K562 (cell line): ENCODE results near the gene DDIT3. TPM values are rescaled to one million over a fixed set of nuclear protein-coding genes. Genes with fewer than 3 reads are reported as not detected.

ENCODE experiments used
- ATAC-seq: fragments of 200-7000 bp; cut with Tn5 transposase; 3 replicates; pipeline ENCODE4 v1.9.1; 2020; ENCODE audit warnings: moderate library complexity
- BruUV-seq: library from RNA; stranded (reverse); fragments of 400-500 nt; replicated peaks from 2 replicates; lab custom pipeline; 2021; lab: Mats Ljungman, UMichigan
- CTCF ChIA-PET: fragments of 300-600 bp; formaldehyde crosslinking; extraction: SDS; loops from one replicate; lab custom pipeline; 2021; ENCODE audit warnings: low intra/inter-chr PET ratio; lab: Yijun Ruan, JAX
- POLR2A ChIA-PET: fragments of 300-600, 350-650 bp; sonication (Branson Sonifier 250); formaldehyde crosslinking; extraction: SDS; loops from one replicate; lab custom pipeline; 2021; ENCODE audit warnings: antibody characterized with exemption, inconsistent platforms; lab: Yijun Ruan, JAX
- DNase-seq, 4 experiments: peaks; one replicate each; pipeline versions ENCODE4 v3.0.0 to v3.0.0-alpha.2; 2011 to 2018; ENCODE audit warnings: low spot score in 3 of 4, mixed read lengths in 3 of 4; ENCODE audit errors: extremely low read depth in 1 of 4
- FAIRE-seq: peaks from 2 replicates; lab custom pipeline; 2011; peaks lifted over from hg19 to GRCh38; lab: Jason Lieb, UNC
- H2AFZ ChIP-seq: 2 replicates; pipeline ENCODE4 v1.6.0; 2011; ENCODE audit warnings: low read depth, low read length, control low read depth, inconsistent platforms
- H3K27ac ChIP-seq: fragments of 200-600 bp; 3 replicates; pipeline ENCODE4 v1.8.0; 2011; ENCODE audit warnings: low read depth, mild to moderate bottlenecking, control low read depth, inconsistent platforms, low read length, moderate library complexity, mixed read lengths; ENCODE audit errors: extremely low read depth
- H3K27me3 ChIP-seq, 2 experiments: fragments of 300-600 bp in 1 of 2; 2 replicates in 1 of 2; 3 replicates in 1 of 2; pipeline versions ENCODE4 v1.6.0 to v1.8.0; 2011; ENCODE audit warnings: inconsistent platforms in 2 of 2, low read length in 2 of 2, mild to moderate bottlenecking in 1 of 2, mixed read lengths in 1 of 2, moderate library complexity in 1 of 2; ENCODE audit not compliant: control insufficient read depth in 2 of 2, insufficient read depth in 2 of 2
- H3K36me3 ChIP-seq: fragments of 300-600 bp; 3 replicates; pipeline ENCODE4 v1.8.0; 2011; ENCODE audit warnings: mild to moderate bottlenecking, low read length, inconsistent platforms; ENCODE audit not compliant: control insufficient read depth, insufficient read depth
- H3K4me1 ChIP-seq, 2 experiments: fragments of 200-600 bp in 1 of 2; replicated peaks in 1 of 2; 2 replicates in 1 of 2; 3 replicates in 1 of 2; pipeline versions ENCODE4 v1.5.1 to v1.8.0; 2011; ENCODE audit warnings: inconsistent platforms in 2 of 2, low read length in 2 of 2, mild to moderate bottlenecking in 1 of 2, mixed read lengths in 1 of 2, moderate library complexity in 1 of 2; ENCODE audit not compliant: control insufficient read depth in 2 of 2, insufficient read depth in 2 of 2
- H3K4me2 ChIP-seq: 2 replicates; pipeline ENCODE4 v1.6.1; 2011; ENCODE audit warnings: low read length, control low read depth, inconsistent platforms, mixed read lengths; ENCODE audit not compliant: insufficient read depth
- H3K4me3 ChIP-seq: fragments of 200-600 bp; sonication (generic), shearing (Covaris generic); 2 replicates; pipeline ENCODE4 v1.5.1; 2016; ENCODE audit warnings: control low read depth, inconsistent platforms
- H3K79me2 ChIP-seq: fragments of 200-600 bp; 3 replicates; pipeline ENCODE4 v1.8.0; 2011; ENCODE audit warnings: low read length, inconsistent platforms; ENCODE audit not compliant: control insufficient read depth, insufficient read depth
- H3K9ac ChIP-seq, 2 experiments: 2 replicates each; pipeline versions ENCODE4 v1.6.0 to v1.6.1; 2011; ENCODE audit warnings: low read depth in 2 of 2, low read length in 2 of 2, control low read depth in 1 of 2, inconsistent platforms in 1 of 2, mild to moderate bottlenecking in 1 of 2, mixed read lengths in 1 of 2; ENCODE audit not compliant: insufficient read depth in 1 of 2
- H3K9me1 ChIP-seq: one replicate; pipeline ENCODE4 v1.6.0; 2011; ENCODE audit warnings: inconsistent platforms, mild to moderate bottlenecking, low read length, moderate library complexity; ENCODE audit not compliant: control insufficient read depth, insufficient read depth
- H3K9me3 ChIP-seq: replicated peaks from 2 replicates; pipeline ENCODE4 v1.5.1; 2011; ENCODE audit warnings: low read depth, low read length, inconsistent platforms; ENCODE audit not compliant: control insufficient read depth, insufficient read depth
- H4K20me1 ChIP-seq: replicated peaks from 2 replicates; pipeline ENCODE4 v1.6.1; 2011; ENCODE audit warnings: low read length, inconsistent platforms, mixed read lengths; ENCODE audit not compliant: control insufficient read depth, insufficient read depth
- CBFA2T3 ChIP-seq: fragments of 450-650 bp; IDR thresholded peaks from 2 replicates; pipeline ENCODE4 v1.6.1; 2017
- HMGXB4 ChIP-seq: sonication (generic); formaldehyde crosslinking; IDR thresholded peaks from 2 replicates; pipeline ENCODE4 v1.8.1; 2023; ENCODE audit warnings: mild to moderate bottlenecking, missing genetic modification reagents
- JUND ChIP-seq, 2 experiments: IDR thresholded peaks; 2 replicates in 1 of 2; 3 replicates in 1 of 2; pipeline ENCODE4 v1.6.1; 2011; ENCODE audit warnings: borderline replicate concordance in 2 of 2, low read depth in 2 of 2, low read length in 2 of 2, improper control_type of control experiment in 1 of 2, missing biosample characterization in 1 of 2, missing genetic modification characterization in 1 of 2, missing genetic modification reagents in 1 of 2
- NFIX ChIP-seq: fragments of 250-450 bp; sonication (Bioruptor Pico); IDR thresholded peaks from 2 replicates; pipeline ENCODE4 v1.4.0; 2020; ENCODE audit warnings: low read depth, mild to moderate bottlenecking, moderate library complexity
- REST ChIP-seq, 2 experiments: fragments of 450-650 bp; formaldehyde crosslinking in 1 of 2; IDR thresholded peaks; 2 replicates each; pipeline versions ENCODE4 v1.4.0 to v1.6.1; 2014 to 2020; ENCODE audit warnings: mild to moderate bottlenecking in 2 of 2, borderline replicate concordance in 1 of 2, low read depth in 1 of 2
- SMAD3 ChIP-seq: fragments of 450-650 bp; formaldehyde crosslinking; conservative IDR thresholded peaks from 2 replicates; pipeline ENCODE4 v1.4.0; 2020; ENCODE audit warnings: mild to moderate bottlenecking
- SREBF2 ChIP-seq: sonication (generic); formaldehyde crosslinking; IDR thresholded peaks from 2 replicates; pipeline ENCODE4 v1.4.0; 2020; ENCODE audit warnings: mild to moderate bottlenecking, missing genetic modification reagents
- ZBTB12 ChIP-seq: fragments of 250-450 bp; sonication (Bioruptor Pico); IDR thresholded peaks from 2 replicates; pipeline ENCODE4 v1.4.0; 2020
- WGBS: fragments of 100-300 bp; shearing (Covaris generic); methylation state at CpG from one replicate; pipeline ENCODE4 v1.1.6; 2016; ENCODE audit warnings: low coverage, mixed read lengths; ENCODE audit not compliant: insufficient coverage; ENCODE audit errors: missing lambda C conversion rate; 5-methylcytosine and 5-hydroxymethylcytosine counted together
- in situ Hi-C: fragments of 300-500 bp; cut with MboI; formaldehyde crosslinking; loops from 4 replicates; pipeline ENCODE4 v1.15.0; 2018; ENCODE audit warnings: inconsistent platforms, mixed read lengths
- intact Hi-C: fragments of 100-400 bp; cut with micrococcal nuclease; formaldehyde crosslinking; loops from 2 replicates; pipeline ENCODE4 v1.14.2; 2022
- polyA plus RNA-seq, 8 experiments: library from polyadenylated mRNA; depleted of rRNA in 4 of 8; stranded (reverse) in 5 of 8; unstranded in 3 of 8; fragments of >200 nt; fragmentation: Nextera tagmentation in 2 of 8; fragmentation: Illumina TruSeq in 1 of 8; extraction: Ambion mirVana in 2 of 8; extraction: Trizol in 1 of 8; gene quantifications; 2 replicates each; pipeline versions ENCODE4 v1.2.1 to v1.2.3, GENCODE V29; 2011 to 2014; ENCODE audit warnings: inconsistent platforms in 1 of 8, missing spikeins in 1 of 8
- total RNA-seq, 7 experiments: library from RNA; depleted of rRNA in 6 of 7; stranded (reverse); fragments of >200 nt in 6 of 7; fragmentation: Illumina TruSeq in 2 of 7; extraction: Trizol in 2 of 7; gene quantifications; 2 replicates each; pipeline versions ENCODE4 v1.2.1 to v1.2.3, GENCODE V29; 2011 to 2021; ENCODE audit warnings: low replicate concordance in 1 of 7

The DDIT3 gene
- total and polyA plus RNA-seq, 9 of the 15 experiments (the other 6 are each of a cell fraction or from before 2014, with no cell fraction given) = 59.1 to 272 (median 89.9) TPM

- TF ChIP-seq JUND (IDR thresholded peaks at IDR 0.05; ENCODE audit: borderline replicate concordance, low read depth, low read length) = peak; percentile 64; the same call in 1 of the 2 replicates
- TF ChIP-seq JUND (tag; IDR thresholded peaks at IDR 0.05; ENCODE audit: borderline replicate concordance, low read depth, low read length) = peak; percentile 33; the same call in 1 of the 3 replicates
- peak; percentile 71 for TF ChIP-seq CBFA2T3
- TF ChIP-seq, all 486 proteins: peak for 15; not testable (repeated sequence) for 471
Observed at GRCh38 chr12:57561117-57561516, 40.8 kb upstream of the DDIT3 start (continued).

- no peaks in the 10 kb centered on the region for H4K20me1 ChIP-seq
- intact Hi-C loops (no loop called here), in situ Hi-C loops (no loop called here)
- 93% methylated on average over 2 of the region's 2 CpGs for WGBS
- DNase-seq (no peak), FAIRE-seq (no peak), ATAC-seq (no peak)
- H3K9ac ChIP-seq = no peak overlapping the region
- H3K4me3 ChIP-seq = no peak overlapping the region
- peaks cover 7 to 17% of the 10 kb centered on the region in 2 experiments; a peak in 4 of 5 replicates for H3K4me1 ChIP-seq
- no peak overlapping the region for H2AFZ ChIP-seq
- no peaks in the 10 kb centered on the region for H3K9me1 ChIP-seq
- H3K79me2 ChIP-seq = peaks cover 15% of the 10 kb centered on the region; the same call in 1 of the 3 replicates
- no peak overlapping the region for H3K27ac ChIP-seq
- no peaks in the 10 kb centered on the region for H3K9me3 ChIP-seq
- H3K27me3 ChIP-seq = no peaks in the 10 kb centered on the region
- peaks cover 23% of the 10 kb centered on the region; the same call in 2 of the 3 replicates for H3K36me3 ChIP-seq
- BruUV-seq = no TSS peak
- H3K4me2 ChIP-seq = no peak overlapping the region
- ChIA-PET CTCF (no interaction called here), POLR2A (interaction anchor here (0.6 to 0.9 kb wide), 2 partner anchors 9 to 26 kb away, joined by 3 read pairs; no protein-coding TSS in a partner anchor)
- TF ChIP-seq NFIX (CRISPR knock-in tag) (no peak), SREBF2 (CRISPR knock-in tag) (no peak), HMGXB4 (no peak), SMAD3 (CRISPR knock-in tag) (no peak), REST (IDR thresholded peaks at IDR 0.05; ENCODE audit: borderline replicate concordance) (no peak), REST (CRISPR knock-in tag; IDR thresholded peaks at IDR 0.05; ENCODE audit: low read depth) (no peak), ZBTB12 (no peak)
Observed at GRCh38 chr12:57560516-57560915, 40.2 kb upstream of the DDIT3 start.
